GM04504 (cell line): ENCODE measurements around the gene CPVL.
"Not testable (repeated sequence)": the region's sequence is repeated elsewhere in the genome, so short reads cannot be mapped to it uniquely, and the experiment has no call there.

Experiments
- DNase-seq: peaks from one replicate; pipeline ENCODE4 v3.0.0-alpha.2; 2012; ENCODE audit warnings: low read depth

The CPVL gene

GRCh38 chr7:29116361-29117200 is 29.8 kb downstream of the CPVL start:
- DNase-seq, result no peak

GRCh38 chr7:29115753-29116152 is 30.6 kb downstream of the CPVL start:
- DNase-seq, result no peak

GRCh38 chr7:29115130-29115687 is 31.1 kb downstream of the CPVL start:
- DNase-seq, result no peak

- DNase-seq, result not testable (repeated sequence)
These were observed 32.1 kb downstream of the CPVL start for GRCh38 chr7:29114266-29114665.

- DNase-seq, result no peak
These were observed 32.8 kb downstream of the CPVL start for GRCh38 chr7:29113384-29114102.

- DNase-seq, result no peak
These were observed 33.6 kb downstream of the CPVL start for GRCh38 chr7:29112721-29113120.

- no peak for DNase-seq
These were observed 36.4 kb downstream of the CPVL start for GRCh38 chr7:29109899-29110298.

GRCh38 chr7:29109358-29109757 is 37.0 kb downstream of the CPVL start:
- no peak for DNase-seq

GRCh38 chr7:29107056-29107455 is 39.3 kb downstream of the CPVL start:
- no peak for DNase-seq

GRCh38 chr7:29106669-29106988 is 39.7 kb downstream of the CPVL start:
- no peak for DNase-seq

- peak; percentile 25 for DNase-seq
These were observed 40.3 kb downstream of the CPVL start for GRCh38 chr7:29105752-29106668.

GRCh38 chr7:29105191-29105590 is 41.1 kb downstream of the CPVL start:
- no peak for DNase-seq

GRCh38 chr7:29102558-29103151 is 43.7 kb downstream of the CPVL start:
- peak; percentile 28 for DNase-seq

GRCh38 chr7:29100924-29101323 is 45.4 kb downstream of the CPVL start:
- no peak for DNase-seq

GRCh38 chr7:29099896-29100847 is 46.2 kb downstream of the CPVL start:
- DNase-seq, result no peak

- DNase-seq, result no peak
These were observed 49.9 kb downstream of the CPVL start for GRCh38 chr7:29096446-29096730.

GRCh38 chr7:29095631-29096445 is 50.5 kb downstream of the CPVL start:
- no peak for DNase-seq

GRCh38 chr7:29093091-29093490 is 53.2 kb downstream of the CPVL start:
- DNase-seq, result not testable (repeated sequence)

- no peak for DNase-seq
These were observed 54.6 kb downstream of the CPVL start for GRCh38 chr7:29091715-29092114.
